Keratinocyte (primary cell): ENCODE data around the gene FXYD5. TPM values are rescaled to one million over a fixed set of nuclear protein-coding genes. Genes with fewer than 3 reads are reported as not detected.

Source experiments
- DNase-seq: peaks from one replicate; pipeline ENCODE4 v3.0.0-alpha.2; 2011; ENCODE audit warnings: low read depth, missing footprints, low spot score
- FAIRE-seq: peaks from 2 replicates; lab custom pipeline; 2011; peaks lifted over from hg19 to GRCh38; lab: Jason Lieb, UNC
- H2AFZ ChIP-seq: 2 replicates; pipeline ENCODE4 v1.6.0; 2012; ENCODE audit warnings: low read length, control low read depth, inconsistent platforms; ENCODE audit not compliant: control insufficient read depth
- H3K27ac ChIP-seq: 2 replicates; pipeline ENCODE4 v1.5.1; 2011; ENCODE audit warnings: low read length; ENCODE audit not compliant: control insufficient read depth, insufficient read depth
- H3K27me3 ChIP-seq: 3 replicates; pipeline ENCODE4 v1.6.0; 2011; ENCODE audit warnings: low read length; ENCODE audit not compliant: control insufficient read depth, insufficient read depth; ENCODE audit errors: extremely low read depth
- H3K36me3 ChIP-seq, 2 experiments: 2 replicates in 1 of 2; 3 replicates in 1 of 2; pipeline ENCODE4 v1.5.1; 2011; ENCODE audit warnings: low read length in 2 of 2, mild to moderate bottlenecking in 1 of 2; ENCODE audit not compliant: control insufficient read depth in 2 of 2, insufficient read depth in 2 of 2; ENCODE audit errors: extremely low read depth in 1 of 2
- H3K4me1 ChIP-seq: 3 replicates; pipeline ENCODE4 v1.5.1; 2011; ENCODE audit warnings: low read length; ENCODE audit not compliant: control insufficient read depth, insufficient read depth; ENCODE audit errors: extremely low read depth
- H3K4me2 ChIP-seq: 3 replicates; pipeline ENCODE4 v1.6.0; 2011; ENCODE audit warnings: low read depth, low read length; ENCODE audit not compliant: control insufficient read depth, insufficient read depth; ENCODE audit errors: extremely low read depth
- H3K4me3 ChIP-seq, 3 experiments: fragments of 200-600 bp in 1 of 3; sonication (generic) in 1 of 3; 2 replicates in 2 of 3; 3 replicates in 1 of 3; pipeline ENCODE4 v1.5.1; 2011 to 2016; ENCODE audit warnings: low read length in 3 of 3, mild to moderate bottlenecking in 3 of 3, control low read depth in 2 of 3, inconsistent platforms in 1 of 3, low read depth in 1 of 3, mixed read lengths in 1 of 3, mixed run types in 1 of 3, moderate library complexity in 1 of 3; ENCODE audit not compliant: control insufficient read depth in 2 of 3, insufficient read depth in 2 of 3; ENCODE audit errors: extremely low read depth in 1 of 3
- H3K79me2 ChIP-seq: 2 replicates; pipeline ENCODE4 v1.6.0; 2012; ENCODE audit warnings: low read length; ENCODE audit not compliant: control insufficient read depth, insufficient read depth
- H3K9ac ChIP-seq: 3 replicates; pipeline ENCODE4 v1.6.0; 2011; ENCODE audit warnings: low read length; ENCODE audit not compliant: control insufficient read depth, insufficient read depth; ENCODE audit errors: extremely low read depth
- H3K9me1 ChIP-seq: 3 replicates; pipeline ENCODE4 v1.6.0; 2011; ENCODE audit warnings: low read length; ENCODE audit not compliant: control insufficient read depth, insufficient read depth; ENCODE audit errors: extremely low read depth
- H3K9me3 ChIP-seq: 2 replicates; pipeline ENCODE4 v1.5.1; 2012; ENCODE audit warnings: low read depth, low read length; ENCODE audit not compliant: control insufficient read depth
- H4K20me1 ChIP-seq: 3 replicates; pipeline ENCODE4 v1.6.0; 2011; ENCODE audit warnings: low read length; ENCODE audit not compliant: control insufficient read depth, insufficient read depth; ENCODE audit errors: extremely low read depth
- EZH2 ChIP-seq: IDR thresholded peaks from one replicate; pipeline ENCODE4 v1.6.1; 2012; ENCODE audit warnings: inconsistent platforms, mild to moderate bottlenecking, low read length, moderate library complexity
- dilution Hi-C: fragments of 300-500 bp; cut with MboI; formaldehyde crosslinking; loops from one replicate; pipeline ENCODE4 v1.7.0; 2020; ENCODE audit warnings: low sequenced_read_pairs; ENCODE audit not compliant: extremely low pct_ligation_motif_present
- polyA plus RNA-seq, 5 experiments: library from polyadenylated mRNA; depleted of rRNA in 3 of 5; stranded (reverse) in 3 of 5; stranded (forward) in 1 of 5; unstranded in 1 of 5; fragments of >200 nt; gene quantifications; 1 replicate in 1 of 5; 2 replicates in 3 of 5; 3 replicates in 1 of 5; pipeline versions ENCODE4 v1.2.1 to v1.2.3, GENCODE V29; 2011 to 2012; ENCODE audit warnings: missing spikeins in 2 of 5, low read depth in 1 of 5, low replicate concordance in 1 of 5
- TF ChIP-seq, protein P1 (sequence below), 3 experiments: IDR thresholded peaks in 1 of 3; conservative IDR thresholded peaks in 1 of 3; optimal IDR thresholded peaks in 1 of 3; 2 replicates in 2 of 3; 3 replicates in 1 of 3; pipeline versions ENCODE3 to v1.5.1; 2011; ENCODE audit warnings: low read length in 3 of 3, mild to moderate bottlenecking in 3 of 3, moderate library complexity in 2 of 3, control low read depth in 1 of 3, inconsistent platforms in 1 of 3; ENCODE audit not compliant: insufficient read depth in 2 of 3; ENCODE audit errors: extremely low read depth in 1 of 3

Gene FXYD5
- polyA plus RNA-seq, 1 donor (not counting 4 experiments of a cell fraction or from before 2014, with no cell fraction given), result 122 TPM

DNA sequence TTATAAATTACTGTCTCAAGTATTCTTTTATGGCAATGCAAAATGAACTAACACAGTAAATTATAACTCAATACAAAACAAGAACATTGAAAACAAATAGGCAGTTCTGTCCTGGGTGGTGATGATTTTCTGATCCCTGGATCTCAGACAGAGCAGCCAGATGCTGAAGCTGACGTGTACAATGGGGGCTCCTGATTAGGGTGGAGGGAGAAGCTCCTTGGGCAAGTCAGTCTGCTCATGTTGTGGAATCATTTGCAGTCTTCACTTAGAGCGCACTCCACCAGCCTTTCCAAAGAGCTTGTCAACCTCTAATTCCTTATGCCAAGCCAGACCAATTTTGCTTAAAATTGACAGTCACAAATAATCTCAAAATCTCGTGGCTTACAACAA, 21.6 kb downstream of the FXYD5 start:
- no peaks in the 10 kb centered on the region for H4K20me1 ChIP-seq
- no peak for TF ChIP-seq EZH2
- TF ChIP-seq, protein P1, sequence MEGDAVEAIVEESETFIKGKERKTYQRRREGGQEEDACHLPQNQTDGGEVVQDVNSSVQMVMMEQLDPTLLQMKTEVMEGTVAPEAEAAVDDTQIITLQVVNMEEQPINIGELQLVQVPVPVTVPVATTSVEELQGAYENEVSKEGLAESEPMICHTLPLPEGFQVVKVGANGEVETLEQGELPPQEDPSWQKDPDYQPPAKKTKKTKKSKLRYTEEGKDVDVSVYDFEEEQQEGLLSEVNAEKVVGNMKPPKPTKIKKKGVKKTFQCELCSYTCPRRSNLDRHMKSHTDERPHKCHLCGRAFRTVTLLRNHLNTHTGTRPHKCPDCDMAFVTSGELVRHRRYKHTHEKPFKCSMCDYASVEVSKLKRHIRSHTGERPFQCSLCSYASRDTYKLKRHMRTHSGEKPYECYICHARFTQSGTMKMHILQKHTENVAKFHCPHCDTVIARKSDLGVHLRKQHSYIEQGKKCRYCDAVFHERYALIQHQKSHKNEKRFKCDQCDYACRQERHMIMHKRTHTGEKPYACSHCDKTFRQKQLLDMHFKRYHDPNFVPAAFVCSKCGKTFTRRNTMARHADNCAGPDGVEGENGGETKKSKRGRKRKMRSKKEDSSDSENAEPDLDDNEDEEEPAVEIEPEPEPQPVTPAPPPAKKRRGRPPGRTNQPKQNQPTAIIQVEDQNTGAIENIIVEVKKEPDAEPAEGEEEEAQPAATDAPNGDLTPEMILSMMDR (optimal IDR thresholded peaks at IDR 0.05 in 1 of 3, IDR thresholded peaks at IDR 0.05 in 1 of 3, conservative IDR thresholded peaks at IDR 0.05 in 1 of 3; ENCODE audit: extremely low read depth in 1 of 3, insufficient read depth in 2 of 3, low read length in 3 of 3), result no peak
- no peaks in the 10 kb centered on the region for H3K36me3 ChIP-seq
- H3K9ac ChIP-seq, result no peak overlapping the region
- no peaks in the 10 kb centered on the region for H3K9me1 ChIP-seq
- H2AFZ ChIP-seq, result no peak overlapping the region
- FAIRE-seq (no peak), DNase-seq (no peak)
- H3K4me2 ChIP-seq, result no peak overlapping the region
- dilution Hi-C loops, result no loop called here
- H3K4me1 ChIP-seq, result peaks cover 8% of the 10 kb centered on the region
- H3K79me2 ChIP-seq, result no peaks in the 10 kb centered on the region
- H3K9me3 ChIP-seq, result no peaks in the 10 kb centered on the region
- no peak overlapping the region for H3K4me3 ChIP-seq
- no peaks in the 10 kb centered on the region for H3K27me3 ChIP-seq
- no peak overlapping the region for H3K27ac ChIP-seq

DNA sequence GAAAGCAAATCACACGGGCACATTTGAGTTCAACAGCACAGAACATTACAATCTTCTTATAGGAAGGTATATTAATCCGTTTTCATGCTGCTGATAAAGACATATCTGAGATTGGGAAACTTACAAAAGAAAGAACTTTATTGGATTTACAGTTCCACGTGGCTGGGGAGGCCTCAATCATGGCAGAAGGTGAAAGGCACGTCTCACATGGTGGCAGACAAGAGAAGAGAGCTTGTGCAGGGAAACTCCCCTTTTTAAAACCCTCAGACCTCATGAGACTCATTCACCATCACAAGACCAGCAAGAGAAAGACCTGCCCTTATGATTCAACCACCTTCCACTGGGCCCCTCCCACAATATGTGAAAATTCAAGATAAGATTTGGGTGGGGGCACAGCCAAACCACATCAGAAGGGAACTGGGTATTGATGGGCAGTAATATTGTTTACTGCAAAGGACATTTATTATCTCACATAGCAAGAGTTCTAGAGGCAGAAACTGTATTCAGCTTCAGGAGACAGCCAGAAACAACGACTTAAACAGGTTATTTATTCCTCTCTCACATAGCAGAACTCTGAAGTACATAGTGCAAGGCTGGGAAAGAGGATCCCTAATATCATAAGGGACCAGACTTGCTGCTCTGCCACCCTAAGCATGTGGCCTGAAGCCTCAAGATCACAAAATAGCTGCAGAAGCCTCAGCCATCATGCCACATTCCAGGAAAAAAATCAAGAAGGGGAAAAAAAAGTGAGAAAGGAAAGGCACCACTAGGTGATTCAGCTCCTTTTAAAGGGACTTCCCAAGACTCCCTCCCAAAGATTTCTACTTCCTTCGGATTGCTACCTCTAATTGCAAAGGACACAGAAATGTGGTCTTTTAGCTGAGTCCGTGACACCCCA, 23.1 kb downstream of the FXYD5 start:
- Histone ChIP-seq H3K9ac (no peak overlapping the region), H3K27ac (no peak overlapping the region), H4K20me1 (no peaks in the 10 kb centered on the region), H3K27me3 (no peaks in the 10 kb centered on the region), H3K4me2 (no peak overlapping the region), H3K4me3 (no peak overlapping the region), H3K9me3 (no peaks in the 10 kb centered on the region), H3K4me1 (peaks cover 8% of the 10 kb centered on the region), H2AFZ (no peak overlapping the region), H3K79me2 (no peaks in the 10 kb centered on the region), H3K36me3 (no peaks in the 10 kb centered on the region), H3K9me1 (no peaks in the 10 kb centered on the region)
- dilution Hi-C loops, result no loop called here
- TF ChIP-seq EZH2, result no peak
- TF ChIP-seq, protein P1 (optimal IDR thresholded peaks at IDR 0.05 in 1 of 3, IDR thresholded peaks at IDR 0.05 in 1 of 3, conservative IDR thresholded peaks at IDR 0.05 in 1 of 3; ENCODE audit: extremely low read depth in 1 of 3, insufficient read depth in 2 of 3, low read length in 3 of 3), result no peak
- no peak for FAIRE-seq
- no peak for DNase-seq
